GM12872 (cell line): ENCODE results near the gene EPAS1.

Experiments
- CTCF ChIP-seq: IDR thresholded peaks from 3 replicates; pipeline ENCODE4 v1.5.1; 2011; ENCODE audit warnings: low read depth, mild to moderate bottlenecking, low read length, moderate library complexity; ENCODE audit not compliant: insufficient read depth

Gene EPAS1

GRCh38 chr2:46377666-46378560 is 80.7 kb downstream of the EPAS1 start:
- TF ChIP-seq CTCF = no peak

- no peak for TF ChIP-seq CTCF
These were observed 81.4 kb downstream of the EPAS1 start for GRCh38 chr2:46378616-46379015.

- TF ChIP-seq CTCF = no peak
These were observed 82.2 kb downstream of the EPAS1 start for GRCh38 chr2:46379213-46380037.

- no peak for TF ChIP-seq CTCF
These were observed 83.1 kb downstream of the EPAS1 start for GRCh38 chr2:46380038-46380940.

GRCh38 chr2:46381263-46381849 is 84.1 kb downstream of the EPAS1 start:
- TF ChIP-seq CTCF = no peak

- TF ChIP-seq CTCF = no peak
These were observed 84.7 kb downstream of the EPAS1 start for GRCh38 chr2:46381871-46382270.
